Stimulated activated CD8-positive, alpha-beta memory T cell treated with anti-CD3 and anti-CD28 coated beads, Interleukin-4, amount 100 ng/mL, for 48 hours (primary cell): ENCODE results near the gene RCVRN.
"Not testable (repeated sequence)": the region's sequence is repeated elsewhere in the genome, so short reads cannot be mapped to it uniquely, and the experiment has no call there.

Source experiments
- DNase-seq: peaks from one replicate; pipeline ENCODE4 v3.0.0-alpha.2; 2020

RCVRN gene

DNA sequence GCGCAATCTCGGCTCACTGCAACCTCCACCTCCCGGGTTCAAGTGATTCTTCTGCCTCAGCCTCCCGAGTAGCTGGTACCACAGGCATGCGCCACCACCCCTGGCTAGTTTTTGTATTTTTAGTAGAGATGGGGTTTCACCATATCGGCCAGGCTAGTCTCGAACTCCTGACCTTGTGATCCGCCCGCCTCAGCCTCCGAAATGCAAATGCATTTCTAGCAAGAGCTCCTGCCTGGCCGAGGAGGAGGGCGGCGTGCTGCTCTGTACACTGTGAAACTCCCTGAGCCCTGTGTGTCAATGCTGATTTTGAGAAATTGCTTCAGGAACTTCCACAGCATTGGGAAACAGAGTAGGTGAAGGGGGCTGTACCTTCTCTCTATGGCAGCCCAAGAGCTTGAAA, 16.1 kb upstream of the RCVRN start:
- DNase-seq, result not testable (repeated sequence)

DNA sequence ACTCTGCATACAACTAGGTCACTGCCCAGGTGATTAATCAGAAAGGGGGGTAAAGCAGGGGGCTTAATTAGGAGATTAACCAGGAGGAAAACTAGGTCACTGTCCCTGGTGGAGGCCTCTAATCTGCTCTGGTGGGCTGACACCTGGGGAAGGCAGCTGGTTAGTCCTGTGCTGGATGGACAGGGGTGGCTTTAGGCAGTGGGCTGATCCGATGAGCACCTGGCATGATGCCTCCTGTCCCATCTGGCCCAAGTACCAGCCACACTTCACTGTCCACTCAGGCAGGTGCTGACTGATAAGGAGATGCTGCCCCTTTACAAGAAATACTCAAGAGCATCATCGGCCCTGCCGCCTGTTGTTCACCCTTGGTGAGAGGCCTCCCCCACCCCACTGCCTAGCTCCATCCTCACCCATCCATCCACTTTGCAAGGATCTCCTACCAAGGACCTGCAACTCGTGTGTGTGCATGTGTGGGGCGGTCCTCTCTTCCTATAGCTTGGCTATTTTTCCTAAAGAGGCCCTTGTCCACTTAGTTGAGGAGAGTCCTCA, 13.8 kb upstream of the RCVRN start:
- no peak for DNase-seq

DNA sequence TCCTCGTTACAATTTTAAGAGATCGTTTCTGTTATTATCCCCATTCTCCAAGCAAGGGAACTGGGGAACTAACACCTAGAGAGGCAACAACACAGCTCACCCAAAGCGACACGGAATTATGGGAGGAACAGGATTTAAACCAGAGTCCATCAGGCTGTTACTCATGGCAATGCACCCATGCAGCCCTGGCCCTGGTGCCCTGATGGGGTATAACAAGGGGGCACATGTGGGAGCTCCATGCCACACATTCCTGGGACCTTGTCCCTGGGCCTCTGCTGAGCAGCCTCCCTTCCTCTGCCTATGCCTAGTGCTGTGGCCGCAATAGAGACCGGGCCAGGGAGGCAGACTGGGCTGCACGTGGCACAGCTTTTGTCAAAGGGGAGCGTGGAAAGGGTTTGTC, 13.3 kb upstream of the RCVRN start:
- DNase-seq, result no peak

DNA sequence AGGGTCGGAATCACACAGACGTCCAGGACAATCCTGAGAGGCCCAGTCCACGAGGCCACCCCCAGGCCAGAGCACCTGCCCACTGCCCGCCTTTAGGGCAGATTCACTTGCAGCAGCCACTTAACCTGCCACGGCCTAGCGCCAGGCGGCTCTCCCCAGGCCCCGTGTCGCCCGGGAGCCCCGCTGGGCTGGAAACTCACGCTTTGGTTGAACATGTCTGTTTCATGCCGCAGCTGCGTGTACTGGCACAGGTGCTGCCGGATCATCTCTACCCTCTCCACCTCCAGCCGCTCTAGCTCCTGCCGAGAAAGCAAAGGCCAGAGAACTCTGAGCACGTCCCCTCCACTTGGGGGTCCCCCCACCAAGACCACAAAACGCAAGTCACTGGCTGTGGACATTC, 12.7 kb upstream of the RCVRN start:
- no peak for DNase-seq

DNA sequence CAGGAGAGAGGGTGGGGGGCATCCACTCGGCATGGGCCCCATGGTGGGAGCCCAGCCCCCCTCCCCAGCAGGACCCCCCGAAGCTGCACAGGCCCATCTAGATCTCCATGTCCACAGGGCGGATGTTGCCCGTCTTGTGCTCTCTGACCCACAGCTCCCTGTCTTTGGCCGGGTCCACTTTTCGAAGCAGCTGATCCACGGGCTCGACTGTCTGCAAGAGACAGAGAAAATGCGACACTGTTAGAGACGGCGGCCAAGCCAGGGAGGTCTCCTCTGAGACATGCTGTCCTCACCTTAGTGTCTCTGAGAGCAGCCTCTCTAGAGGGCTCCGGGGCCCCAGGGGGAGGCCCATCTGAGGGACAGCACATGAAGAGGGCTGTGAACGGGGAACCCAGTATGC, 12.1 kb upstream of the RCVRN start:
- DNase-seq, result no peak

DNA sequence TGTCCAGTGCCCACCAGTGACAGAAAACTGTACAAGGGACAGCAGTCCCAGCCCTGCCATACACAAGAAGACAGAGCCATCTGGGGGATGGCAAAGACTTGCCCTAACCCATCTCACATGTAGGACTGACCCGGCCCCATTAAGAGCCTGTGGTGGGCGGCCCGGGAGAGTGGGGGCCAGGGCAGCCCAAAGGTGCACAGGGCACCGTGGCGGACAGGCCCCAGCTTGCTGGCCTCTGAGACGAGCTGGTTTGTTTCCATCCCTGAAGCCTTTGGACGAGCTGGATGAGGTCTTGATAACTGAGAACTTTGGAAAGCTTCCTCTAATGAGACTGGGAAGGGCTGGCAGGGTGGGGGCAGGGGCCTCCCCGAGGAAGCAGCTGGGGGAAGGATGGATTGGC, 11.0 kb upstream of the RCVRN start:
- DNase-seq, result no peak

DNA sequence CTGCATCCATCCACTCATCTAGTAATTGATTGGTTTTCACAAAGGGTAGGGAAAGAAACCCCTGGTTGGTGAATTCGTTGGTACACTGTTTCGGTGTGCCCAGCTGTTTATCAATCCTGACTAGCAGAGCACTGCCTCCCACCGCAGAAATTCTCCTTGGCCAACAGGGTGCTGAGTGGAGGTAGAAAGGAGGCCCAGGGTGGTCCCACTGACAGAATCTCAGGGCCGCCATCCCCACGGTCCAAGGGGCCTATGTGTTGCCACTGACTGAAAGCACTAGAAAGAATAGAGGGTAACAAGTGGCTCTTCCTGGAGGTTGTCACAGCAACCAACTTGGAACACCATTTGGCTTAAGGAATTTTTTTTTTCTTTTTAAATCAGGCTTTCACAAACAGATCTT, 8.4 kb upstream of the RCVRN start:
- no peak for DNase-seq

DNA sequence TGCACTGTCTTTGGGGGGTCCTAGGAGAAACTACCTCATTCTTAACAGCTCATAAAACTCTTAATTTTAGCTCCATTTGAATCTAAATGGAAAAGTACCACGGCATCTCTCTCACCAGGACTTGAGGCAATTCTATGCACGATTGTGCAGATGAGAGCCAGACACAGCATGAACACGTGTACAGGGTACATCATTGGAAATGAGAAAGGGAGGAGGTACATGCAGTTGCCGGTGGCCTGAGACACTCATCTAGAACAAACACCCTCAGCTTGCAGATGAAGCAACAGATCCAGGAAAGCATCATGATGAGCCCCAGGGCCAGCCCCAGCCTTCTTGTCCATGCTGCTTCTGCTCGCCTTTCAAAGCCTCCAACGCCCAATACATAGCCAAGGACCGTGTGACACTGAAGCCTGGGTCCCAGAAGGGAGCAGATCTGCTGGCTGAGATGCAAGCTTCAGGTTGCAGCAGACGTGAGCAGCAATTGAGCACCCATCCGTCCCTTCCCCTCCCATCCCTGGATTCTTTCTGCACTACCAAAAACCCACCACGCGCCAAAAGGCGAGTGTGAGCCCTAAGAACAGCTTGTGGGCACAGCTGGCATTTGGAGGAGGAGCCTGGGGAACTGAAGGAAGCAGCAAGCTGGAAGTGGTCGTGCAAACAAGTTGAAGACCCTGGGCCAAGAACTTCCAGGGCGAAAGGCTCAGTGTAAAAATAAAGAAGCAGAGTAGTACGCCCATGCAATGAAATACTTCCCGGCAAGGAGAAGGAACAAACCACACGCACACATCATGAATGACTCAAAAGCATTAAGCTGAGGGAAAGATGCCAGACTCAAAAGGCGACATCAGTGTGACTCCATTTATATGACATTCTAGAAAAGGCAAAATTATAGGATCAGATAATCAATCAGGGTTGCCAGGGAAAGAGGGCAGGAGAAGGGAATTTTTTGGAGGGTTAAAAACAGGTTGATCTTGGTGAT, 7.3 kb upstream of the RCVRN start:
- no peak for DNase-seq

DNA sequence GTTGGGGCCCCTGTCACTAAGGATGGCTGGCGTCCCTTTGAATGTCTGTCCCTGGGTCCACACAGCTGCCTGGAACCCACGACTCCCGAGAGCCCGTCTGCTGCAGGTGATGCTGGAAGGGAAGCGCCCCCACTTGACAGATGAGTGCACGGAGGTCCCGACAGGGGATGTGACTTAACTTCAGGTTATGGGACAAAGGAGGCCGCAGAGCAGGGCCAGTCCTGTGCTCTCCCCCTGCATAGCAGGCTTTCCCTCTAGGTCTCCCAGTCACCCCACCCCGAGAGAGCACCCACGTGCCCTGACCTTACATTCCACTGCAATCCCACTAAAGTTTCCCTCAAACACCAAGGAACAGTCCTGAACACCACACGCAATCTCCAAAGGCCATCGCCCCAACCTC, 6.0 kb upstream of the RCVRN start:
- DNase-seq, result no peak

DNA sequence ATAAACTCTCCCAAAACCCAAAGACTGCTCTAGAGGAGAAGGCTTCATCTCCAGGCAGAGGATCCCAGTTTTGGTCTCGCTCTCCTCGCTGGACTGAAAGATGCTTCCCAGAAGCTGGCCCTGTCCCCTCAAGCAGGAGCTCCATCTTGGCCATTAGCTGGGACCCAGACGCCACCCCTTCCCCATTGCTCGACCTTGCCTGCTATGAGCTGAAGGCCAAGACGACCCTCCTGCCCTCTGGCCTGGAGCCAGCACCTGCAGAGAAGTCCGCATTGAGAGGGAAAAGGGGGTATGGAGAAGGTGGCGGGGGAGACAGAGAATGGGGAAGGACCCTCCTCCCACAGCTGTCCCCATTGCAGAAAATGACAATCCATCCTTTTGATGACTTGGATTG, 3.6 kb upstream of the RCVRN start:
- DNase-seq, result no peak

DNA sequence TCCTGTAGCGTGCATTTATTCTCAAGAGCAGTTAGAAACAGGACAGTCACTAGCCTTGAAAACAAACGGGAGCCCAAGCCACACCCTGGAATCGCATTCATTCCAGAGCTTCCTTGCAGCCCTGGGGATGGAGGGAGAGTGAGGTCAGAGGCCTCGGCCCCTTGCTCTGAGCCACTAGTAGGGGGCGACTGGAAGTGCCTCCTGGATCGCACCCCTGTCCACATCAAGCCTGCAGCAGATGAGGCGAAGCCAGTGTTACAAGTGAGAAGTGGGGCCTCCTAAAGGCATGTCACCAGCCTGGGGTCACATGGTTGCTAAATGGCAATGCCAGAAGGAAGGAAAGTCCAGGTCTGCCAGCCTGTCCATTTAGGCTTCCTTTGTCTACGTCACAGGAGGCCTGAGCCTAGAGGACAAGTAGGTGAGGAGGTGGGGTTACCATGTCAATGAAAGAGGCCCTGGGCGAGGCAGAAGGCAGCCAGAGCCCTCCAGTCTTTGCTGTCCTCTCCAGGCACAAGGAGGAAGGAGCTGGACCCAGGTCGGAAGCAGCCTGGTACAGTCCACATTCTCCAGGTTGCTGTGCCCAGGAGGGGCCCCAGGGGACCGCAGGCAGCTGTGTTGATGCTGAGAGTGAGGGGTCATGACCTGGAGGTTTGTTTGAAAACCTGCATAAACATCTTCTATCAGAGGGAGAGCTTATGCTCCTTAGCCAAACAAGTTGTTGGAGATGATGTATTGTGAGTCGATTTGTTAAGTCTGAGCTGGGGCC, 3.0 kb upstream of the RCVRN start:
- DNase-seq, result no peak

DNA sequence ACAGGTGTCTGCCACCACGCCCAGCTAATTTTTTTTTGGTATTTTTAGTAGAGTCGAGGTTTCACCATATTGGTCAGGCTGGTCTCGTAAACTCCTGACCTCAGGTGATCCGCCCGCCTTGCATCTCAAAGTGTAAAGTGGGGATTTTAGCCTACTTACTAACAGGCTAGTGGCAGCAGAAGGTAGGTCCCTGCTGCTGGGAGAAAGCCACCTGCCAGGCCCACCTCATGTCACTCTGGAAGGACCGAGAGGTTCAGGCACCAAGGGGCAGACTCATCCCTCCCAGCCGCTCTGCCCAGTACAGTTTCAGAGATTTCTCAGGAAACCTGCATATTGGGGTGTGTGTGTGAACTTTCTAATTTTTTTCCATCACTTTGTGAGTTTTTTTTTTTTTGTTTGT, 2.1 kb upstream of the RCVRN start:
- no peak for DNase-seq

DNA sequence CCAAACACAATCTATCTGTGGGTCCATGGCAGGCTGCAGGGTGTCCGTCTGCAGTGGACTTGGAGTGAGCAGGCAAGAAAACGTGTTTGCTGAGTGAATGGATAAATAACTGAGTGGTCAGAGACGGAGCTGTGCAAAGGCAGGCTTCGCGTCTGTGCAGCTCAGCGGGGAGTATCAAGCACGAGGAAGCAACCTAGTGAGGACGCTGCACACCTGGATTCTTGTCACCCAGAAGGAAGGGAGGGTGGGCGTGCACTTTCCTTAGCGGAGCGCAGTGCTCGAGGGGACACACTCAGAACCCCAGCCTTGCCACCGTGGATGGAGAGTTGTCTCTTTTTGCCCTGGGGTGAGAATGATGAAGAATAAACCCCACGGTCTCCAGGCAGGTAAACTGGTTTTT, 1.5 kb upstream of the RCVRN start:
- no peak for DNase-seq

DNA sequence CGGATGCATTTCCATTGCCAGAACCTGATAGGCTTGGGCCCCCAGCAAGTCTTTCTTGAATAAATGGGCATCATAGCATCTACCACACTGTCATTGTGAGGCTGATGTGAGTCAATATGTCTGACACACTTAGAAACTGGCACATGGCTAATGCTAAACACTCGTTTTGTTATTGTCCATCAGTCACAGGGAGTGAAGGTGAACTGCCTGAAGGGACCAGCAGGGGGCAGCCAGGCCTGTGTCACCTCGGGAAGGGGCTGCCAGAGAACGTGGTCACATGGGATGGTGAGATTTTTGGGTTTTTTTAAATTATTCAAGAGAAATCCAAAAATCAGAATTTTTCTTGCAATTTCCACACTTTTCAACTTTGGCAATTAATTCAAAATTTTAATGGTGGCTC, 831 bp upstream of the RCVRN start:
- DNase-seq, result peak; percentile 61

DNA sequence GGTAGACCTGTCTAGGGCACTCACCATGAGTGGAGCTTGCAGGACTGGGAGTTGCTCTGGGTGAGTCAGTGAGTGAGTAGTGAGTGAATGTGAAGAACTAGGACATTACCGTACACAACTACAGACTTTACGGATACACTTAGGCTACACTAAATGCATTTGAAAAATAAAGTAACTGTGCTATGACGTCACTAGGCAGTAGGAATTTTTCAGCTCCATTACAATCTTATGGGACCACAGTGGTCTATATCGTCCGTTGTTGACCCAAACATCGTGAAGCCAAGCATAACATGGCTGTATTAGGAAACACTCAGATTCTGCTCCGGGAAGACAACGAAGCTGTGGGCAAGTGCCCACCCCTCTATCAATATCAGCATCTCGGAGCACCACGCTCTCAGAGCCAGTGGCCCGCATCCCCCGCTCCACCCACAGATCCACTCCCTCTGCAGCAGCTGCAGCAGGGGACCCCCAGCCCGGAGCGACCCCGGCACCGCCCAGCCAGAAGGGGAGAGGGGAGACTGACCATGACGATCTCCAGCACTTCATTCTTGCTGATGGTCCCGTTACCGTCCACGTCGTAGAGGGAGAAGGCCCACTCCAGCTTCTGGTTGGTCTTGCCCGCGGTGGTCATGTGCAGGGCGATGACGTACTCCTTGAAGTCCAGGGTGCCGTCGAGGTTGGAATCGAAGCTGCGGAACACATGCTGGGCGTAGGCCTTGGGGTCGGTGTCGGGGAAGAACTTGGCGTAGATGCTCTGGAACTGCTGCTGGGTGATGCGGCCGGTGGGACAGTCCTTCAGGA, 594 bp downstream of the RCVRN start:
- DNase-seq, result no peak

DNA sequence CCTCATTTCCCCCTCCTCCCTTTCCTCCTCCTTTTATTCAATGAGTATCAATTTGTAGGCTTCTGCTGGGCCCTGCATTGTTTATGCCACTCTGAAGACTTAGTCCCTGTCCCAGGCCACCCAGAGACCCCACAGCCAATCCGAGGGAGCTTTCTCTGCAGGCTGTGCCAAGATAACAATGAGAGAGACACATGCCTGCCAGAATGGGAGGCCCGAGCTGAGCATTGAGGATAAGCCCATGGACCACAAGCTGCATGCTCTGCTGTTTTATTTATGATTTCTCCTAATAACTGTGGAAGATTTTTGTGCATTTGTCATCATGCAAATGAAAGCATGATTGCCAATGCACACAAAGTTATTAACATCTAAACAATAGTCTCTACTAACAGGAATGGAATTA, 3.0 kb downstream of the RCVRN start:
- no peak for DNase-seq

DNA sequence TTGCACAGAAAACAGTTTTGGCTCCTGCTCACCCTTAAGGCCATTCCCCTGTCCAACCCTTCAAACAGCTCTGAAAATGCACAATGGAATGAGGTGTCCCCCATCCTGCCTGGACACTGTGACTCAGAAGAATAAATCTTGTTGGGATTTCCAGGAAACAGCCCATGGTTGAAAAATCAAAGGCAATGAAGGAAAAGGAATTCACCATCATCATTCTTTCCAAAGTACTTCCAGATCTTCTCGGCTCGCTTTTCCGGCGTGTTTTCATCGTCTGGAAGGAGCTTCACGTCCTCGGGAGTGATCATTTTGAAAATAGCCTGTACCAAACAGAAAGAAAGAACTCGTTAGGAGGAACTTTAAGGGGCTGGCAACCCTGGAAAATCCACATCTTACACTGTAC, 4.3 kb downstream of the RCVRN start:
- DNase-seq, result no peak

DNA sequence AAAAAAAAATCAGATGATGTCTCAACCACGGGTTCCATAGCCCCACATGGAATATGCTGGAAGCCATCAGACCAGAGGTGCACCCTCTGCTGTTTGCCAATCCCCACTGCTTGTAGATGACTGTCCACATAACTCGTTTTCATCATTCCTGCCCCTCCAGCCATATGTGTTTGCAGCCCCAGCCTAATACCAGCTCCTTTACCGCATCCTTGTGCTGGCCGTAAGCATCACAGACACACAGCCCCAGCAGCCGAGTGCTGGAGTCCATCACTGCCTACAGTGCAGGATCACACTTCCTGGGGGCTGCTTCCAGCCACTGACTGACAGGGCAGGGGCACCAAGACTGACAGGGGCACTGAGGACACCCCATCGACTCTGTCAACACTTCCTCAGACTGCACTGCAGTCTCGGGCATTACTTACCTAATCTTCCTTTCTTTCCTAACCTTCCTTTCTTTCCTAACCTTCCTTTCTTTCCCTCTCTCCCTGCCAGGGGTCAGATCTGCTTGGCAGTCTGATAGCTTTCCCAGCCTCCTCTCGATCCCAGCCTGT, 5.0 kb downstream of the RCVRN start:
- DNase-seq, result no peak

DNA sequence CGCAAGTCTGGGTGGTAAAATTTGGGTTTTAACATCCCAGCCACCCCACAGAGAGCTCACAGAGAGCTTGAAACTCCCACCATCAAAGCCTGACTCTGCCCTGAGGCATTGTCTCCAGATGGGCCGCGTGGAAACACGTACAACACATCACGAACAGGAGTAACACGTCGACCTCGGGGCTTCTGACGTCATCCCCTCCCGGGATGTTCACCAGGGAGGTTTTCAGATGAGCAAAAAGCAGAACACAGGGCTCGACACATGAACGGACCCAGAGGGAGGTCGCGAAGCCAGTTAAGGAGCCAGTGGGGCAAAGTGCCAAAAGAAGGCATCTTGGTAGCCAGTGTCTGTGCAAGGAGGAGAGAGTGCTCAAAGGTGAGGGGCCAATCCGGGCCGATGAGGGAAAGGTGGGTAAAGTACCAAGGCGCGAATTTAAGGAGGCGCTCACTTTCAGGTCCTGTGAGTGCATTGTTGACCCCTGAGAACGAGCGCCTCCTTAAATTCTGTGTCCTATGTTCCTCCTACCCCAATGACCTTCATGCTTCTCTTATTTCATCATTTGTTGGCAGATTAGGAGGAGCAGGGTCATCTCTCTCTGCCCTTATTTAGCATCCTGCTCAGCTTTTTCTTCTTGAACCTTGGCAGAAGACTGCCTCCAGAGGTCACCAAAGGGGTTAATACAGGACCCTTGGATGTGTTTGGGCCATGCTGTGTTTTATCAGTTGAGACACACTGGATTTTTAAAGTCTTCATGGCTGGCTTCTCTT, 5.6 kb downstream of the RCVRN start:
- DNase-seq, result no peak

DNA sequence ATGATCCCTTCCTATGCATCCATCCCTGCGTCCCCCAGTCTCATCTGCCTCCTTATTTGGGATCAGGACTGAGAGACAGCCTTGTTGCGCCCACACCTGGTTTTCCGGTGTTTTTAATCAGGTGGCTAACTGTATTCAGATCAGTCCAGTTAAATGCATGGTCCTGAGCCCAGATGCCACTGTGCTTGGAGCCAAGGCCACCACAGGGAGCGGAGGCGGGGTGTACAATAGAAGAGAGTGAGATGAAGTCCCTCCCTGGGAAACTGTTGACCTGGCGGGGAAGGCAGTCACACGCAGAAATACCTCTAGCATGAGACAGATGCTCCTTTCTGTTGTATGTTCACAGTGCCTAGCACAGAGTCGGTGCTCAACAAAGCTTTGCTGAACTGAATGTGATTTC, 6.3 kb downstream of the RCVRN start:
- no peak for DNase-seq

DNA sequence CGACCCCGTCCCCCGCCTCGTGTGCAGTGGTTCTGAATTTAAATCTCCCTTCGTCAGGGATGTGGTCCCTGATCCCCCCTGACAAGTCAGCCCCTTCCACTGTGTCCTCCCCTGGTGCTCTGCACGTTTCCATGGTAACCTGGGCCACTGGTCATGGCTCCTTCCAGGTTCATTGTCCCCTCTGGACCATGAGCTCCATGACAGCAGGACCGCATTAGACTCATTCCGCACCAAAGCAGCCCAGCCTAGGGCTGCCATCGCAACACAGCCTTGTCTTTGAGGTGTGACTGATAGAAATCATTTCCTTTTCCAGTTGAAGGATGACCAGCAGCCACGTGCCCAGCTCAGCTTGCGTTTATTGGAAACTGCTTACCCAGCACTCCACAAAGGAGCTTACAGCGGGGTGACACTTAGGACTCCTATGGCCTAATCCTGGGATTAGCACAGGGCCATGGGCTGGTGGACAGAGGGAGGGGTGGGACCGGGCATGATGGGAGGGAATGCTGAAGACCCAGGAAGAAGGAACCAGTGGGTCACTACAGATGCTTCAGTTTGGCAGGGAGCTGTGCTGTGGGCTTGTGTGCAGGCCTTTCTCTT, 7.6 kb downstream of the RCVRN start:
- DNase-seq, result no peak

DNA sequence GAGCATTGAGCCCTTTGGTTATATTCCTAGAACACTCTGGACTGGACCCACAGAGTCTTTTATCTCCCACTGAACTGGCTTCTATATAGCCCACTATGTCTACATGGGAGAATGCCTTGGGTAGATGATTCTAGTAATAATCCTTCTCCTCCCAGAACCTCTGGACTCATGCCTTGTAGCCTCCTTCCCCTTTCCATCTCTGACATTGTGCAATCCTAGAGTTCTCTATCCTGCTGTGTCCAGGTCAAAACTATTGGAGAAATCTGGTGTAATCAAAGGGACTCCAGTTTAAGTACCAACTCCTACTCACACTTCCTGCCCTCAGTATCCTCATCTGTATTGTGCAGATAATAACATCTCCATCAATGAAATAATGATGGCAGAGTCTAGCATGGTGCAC, 9.1 kb downstream of the RCVRN start:
- no peak for DNase-seq
